Keratinocyte (primary cell): Measurements from ENCODE around the gene SNX21.

ENCODE experiments used
- CTCF ChIP-seq, 3 experiments: IDR thresholded peaks in 1 of 3; conservative IDR thresholded peaks in 1 of 3; optimal IDR thresholded peaks in 1 of 3; 2 replicates in 2 of 3; 3 replicates in 1 of 3; pipeline versions ENCODE3 to v1.5.1; 2011; ENCODE audit warnings: low read length in 3 of 3, mild to moderate bottlenecking in 3 of 3, moderate library complexity in 2 of 3, control low read depth in 1 of 3, inconsistent platforms in 1 of 3; ENCODE audit not compliant: insufficient read depth in 2 of 3; ENCODE audit errors: extremely low read depth in 1 of 3
- EZH2 ChIP-seq: IDR thresholded peaks from one replicate; pipeline ENCODE4 v1.6.1; 2012; ENCODE audit warnings: inconsistent platforms, mild to moderate bottlenecking, low read length, moderate library complexity

- TF ChIP-seq CTCF (optimal IDR thresholded peaks at IDR 0.05 in 1 of 3, IDR thresholded peaks at IDR 0.05 in 1 of 3, conservative IDR thresholded peaks at IDR 0.05 in 1 of 3; ENCODE audit: extremely low read depth in 1 of 3, insufficient read depth in 2 of 3, low read length in 3 of 3) (no peak), EZH2 (no peak)
These were observed 23.2 kb upstream of the SNX21 start for GRCh38 chr20:45810191-45810970.
